GM19025 (cell line): ENCODE measurements around the gene MOSMO.
"Not testable (repeated sequence)": the region's sequence is repeated elsewhere in the genome, so short reads cannot be mapped to it uniquely, and the experiment has no call there.

ENCODE experiments used
- ATAC-seq: cut with Tn5 transposase; IDR thresholded peaks from one replicate; pipeline ENCODE4 v1.9.1; 2021; ENCODE audit warnings: mild to moderate bottlenecking, low read depth, moderate library complexity; ENCODE audit not compliant: unreplicated experiment

MOSMO gene

GRCh38 chr16:22001591-22001990, 6.3 kb upstream of the MOSMO start:
- no peak for ATAC-seq

DNA sequence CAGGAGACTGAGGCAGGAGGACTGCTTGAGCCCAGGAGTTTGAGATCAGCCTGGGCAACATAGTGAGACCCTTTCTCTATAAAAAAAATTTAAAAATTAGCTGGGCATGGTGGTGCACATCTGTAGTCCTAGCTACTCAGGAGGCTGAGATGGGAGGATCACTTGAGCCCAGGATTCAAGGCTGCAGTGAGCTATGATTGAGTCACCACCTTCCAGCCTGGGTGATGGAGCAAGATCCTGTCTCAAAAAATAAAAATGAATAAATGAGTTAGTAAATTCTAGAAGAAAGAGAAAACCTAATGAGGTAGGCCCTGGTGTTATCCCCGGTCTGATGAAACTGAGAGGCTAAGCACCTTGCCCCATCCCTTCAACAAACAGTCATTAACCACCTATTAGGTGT, 5.9 kb upstream of the MOSMO start:
- not testable (repeated sequence) for ATAC-seq

DNA sequence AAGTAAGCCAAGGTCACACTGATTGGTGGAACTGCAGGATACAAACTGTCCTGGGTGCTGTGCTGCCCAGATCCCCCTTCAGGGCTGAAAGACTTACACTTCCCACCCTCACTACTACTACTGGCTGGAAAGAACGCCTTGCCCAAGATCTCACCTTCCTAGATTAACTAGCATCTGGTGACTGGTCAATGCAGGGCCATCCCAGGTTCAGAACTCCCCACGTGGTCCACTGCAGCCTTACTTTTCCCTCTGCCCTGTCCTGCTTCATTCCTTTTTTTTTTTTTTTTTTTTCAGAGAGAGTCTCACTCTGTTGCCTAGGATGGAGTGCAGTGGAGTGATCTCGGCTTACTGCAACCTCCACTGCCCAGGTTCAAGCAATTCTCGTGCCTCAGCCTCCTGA, 4.7 kb upstream of the MOSMO start:
- no peak for ATAC-seq

GRCh38 chr16:22004341-22004740, 3.6 kb upstream of the MOSMO start:
- ATAC-seq = no peak

GRCh38 chr16:22005746-22006145, 2.2 kb upstream of the MOSMO start:
- no peak for ATAC-seq

- ATAC-seq = no peak
These were observed 1.3 kb upstream of the MOSMO start for GRCh38 chr16:22006636-22007035.

DNA sequence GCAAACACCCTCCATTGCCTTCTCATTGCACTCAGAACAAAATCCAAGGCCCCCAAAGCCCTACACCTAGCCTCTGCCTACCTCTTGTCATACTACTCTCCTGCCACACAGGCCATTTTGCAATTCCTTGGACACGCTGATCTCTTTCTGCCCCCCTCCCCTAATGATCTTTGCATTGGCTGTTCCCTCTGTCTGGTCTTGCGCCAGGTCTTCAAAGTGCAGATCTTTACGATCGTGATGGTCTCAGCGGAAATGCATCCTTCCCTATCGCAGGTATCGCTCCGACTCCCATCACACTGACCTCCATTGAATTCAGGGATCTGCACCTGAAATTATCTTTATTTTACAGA, 777 bp upstream of the MOSMO start:
- ATAC-seq = no peak

DNA sequence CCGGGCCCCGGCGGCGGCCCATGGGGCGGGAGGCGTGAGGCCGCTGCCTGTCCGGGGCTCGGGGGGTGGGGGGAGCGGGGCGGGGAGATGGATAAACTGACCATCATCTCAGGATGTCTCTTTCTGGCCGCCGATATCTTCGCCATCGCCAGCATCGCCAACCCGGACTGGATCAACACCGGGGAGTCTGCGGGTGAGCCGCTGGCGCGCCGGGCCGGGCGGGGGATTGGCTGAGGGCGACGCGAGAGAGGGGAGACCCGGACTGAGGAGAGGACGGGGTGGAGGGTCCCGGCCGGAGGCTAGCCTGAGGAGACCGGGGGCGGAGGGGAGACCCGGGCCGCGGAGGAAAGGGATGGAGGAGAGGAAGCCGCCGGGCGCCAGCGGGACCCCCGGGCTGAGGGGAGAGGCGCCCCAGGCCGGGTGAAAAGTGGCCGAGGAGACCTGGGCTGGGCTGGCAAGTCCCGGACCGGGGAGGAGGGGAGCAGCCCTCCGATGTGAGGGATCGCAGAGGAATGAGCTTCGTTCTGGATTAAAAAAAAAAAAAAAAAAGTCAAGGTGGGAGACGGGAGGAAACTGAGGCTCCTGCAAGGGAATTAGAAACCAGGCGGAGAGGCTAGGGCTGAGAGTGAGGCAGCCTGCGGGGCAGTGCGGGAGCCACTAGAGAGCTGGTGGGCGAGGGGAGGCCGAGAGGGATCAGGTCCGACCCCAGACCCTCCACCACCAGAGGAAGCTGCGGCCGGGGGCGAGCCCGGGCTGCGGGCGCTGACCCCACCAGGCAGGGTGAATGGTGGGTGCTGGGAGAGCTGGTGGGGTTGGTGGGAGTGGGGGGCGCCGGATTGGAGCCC, 526 bp downstream of the MOSMO start:
- no peak for ATAC-seq

- ATAC-seq = no peak
These were observed 3.0 kb downstream of the MOSMO start for GRCh38 chr16:22010902-22011301.

GRCh38 chr16:22012241-22012640, 4.3 kb downstream of the MOSMO start:
- ATAC-seq = no peak

DNA sequence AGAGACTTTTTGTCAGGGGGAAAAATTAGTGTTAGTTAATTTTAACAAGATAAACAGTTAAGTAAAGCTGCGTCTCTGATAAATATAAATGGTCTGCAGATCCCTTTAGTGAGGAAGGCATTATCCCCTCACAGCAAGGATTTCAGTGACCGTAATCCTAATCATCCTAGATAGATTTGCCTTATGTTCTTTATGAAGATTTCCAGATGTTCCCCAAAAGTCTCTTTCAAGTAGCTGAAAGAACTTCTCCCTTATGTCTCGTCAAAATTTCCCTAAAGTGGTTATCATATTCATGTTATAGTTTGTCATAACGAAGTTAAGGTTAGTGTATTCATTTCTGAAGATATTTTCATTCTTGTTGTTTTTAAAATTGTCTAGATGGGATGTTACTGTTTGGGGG, 5.6 kb downstream of the MOSMO start:
- ATAC-seq = no peak

DNA sequence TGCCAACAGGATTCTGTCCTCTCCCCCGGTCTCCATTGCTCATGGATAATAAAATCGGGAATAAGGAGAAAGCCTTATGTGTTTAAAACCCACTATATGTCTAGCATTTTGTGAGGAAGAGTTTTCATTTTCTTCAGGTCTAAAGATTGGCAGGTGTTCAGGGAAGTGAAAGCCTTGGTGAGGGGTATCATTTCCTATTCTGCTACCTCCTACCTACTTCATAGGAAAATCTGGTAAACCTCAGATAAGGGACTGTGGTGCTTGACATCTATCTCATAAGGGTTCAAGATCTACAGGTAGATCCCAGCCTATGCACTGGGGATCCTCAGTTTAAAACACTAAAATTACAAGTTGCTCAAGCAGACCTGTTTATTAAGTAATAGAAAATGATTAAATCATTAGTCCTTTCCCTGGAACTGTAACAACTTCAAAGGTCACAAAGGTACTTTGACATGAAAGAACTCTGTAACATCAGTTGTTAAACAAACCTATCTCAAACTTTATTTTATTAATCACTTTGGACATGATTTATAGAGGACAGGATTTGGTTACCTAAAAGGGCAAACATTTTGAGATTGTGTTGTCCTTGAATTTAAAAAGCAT, 6.5 kb downstream of the MOSMO start:
- ATAC-seq = no peak

DNA sequence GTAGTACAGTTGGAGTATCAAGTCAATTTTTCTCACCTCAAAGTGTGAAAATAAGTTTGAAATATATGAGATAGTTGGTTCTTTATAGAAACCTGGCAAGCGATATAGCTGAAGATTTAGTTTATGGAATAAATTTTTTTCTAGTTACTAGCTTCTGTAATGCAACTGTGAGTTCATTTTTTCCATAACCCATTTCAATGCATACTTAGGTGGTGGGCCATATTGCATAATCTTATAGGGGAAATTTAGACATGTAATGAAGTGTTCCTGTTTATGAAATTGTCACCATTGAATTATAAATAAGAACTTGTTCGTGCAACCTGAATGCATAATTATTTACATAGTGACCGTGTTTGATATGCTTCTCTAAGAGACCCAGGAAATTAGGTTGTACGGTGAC, 9.0 kb downstream of the MOSMO start:
- no peak for ATAC-seq

GRCh38 chr16:22018559-22018958, 10.6 kb downstream of the MOSMO start:
- no peak for ATAC-seq

DNA sequence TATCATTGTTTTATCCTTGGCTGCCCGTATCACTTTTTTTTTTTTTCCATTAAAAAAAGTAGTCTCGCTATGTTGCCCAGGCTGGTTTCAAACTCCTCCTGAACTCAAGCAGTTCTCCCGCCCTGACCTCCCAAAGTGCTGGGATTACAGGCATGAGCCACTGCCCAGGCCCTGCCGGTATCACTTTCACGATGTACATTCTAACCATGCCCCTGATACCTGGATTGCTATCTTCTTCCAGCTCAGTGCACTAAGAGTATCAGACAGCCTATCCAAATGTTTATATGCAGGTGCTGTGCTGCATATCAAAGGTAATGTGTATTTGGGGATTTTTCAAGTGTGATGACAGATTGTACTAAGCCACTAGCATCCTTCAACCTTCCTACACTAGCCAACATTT, 14.2 kb downstream of the MOSMO start:
- ATAC-seq = no peak

- no peak for ATAC-seq
These were observed 15.6 kb downstream of the MOSMO start for GRCh38 chr16:22023505-22023904.

- ATAC-seq = not testable (repeated sequence)
These were observed 16.9 kb downstream of the MOSMO start for GRCh38 chr16:22024785-22025184.

- no peak for ATAC-seq
These were observed 19.7 kb downstream of the MOSMO start for GRCh38 chr16:22027633-22028032.

DNA sequence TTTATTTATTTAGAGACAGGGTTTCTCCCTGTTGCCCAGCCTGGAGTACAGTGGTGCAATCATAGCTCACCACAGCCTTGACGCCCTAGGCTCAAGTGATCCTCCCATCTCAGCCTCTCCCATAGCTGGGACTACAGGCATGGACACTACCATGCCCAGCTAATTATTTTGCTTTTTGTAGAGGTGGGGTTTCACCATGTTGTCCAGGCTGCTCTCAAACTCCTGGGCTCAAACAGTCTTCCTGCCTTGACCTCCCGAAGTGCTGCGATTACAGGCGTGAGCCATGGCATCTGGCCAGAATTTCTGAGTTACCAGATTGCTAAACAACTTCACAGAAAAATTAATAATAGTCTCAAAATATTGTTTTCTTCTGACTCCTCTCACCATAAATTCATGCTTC, 21.7 kb downstream of the MOSMO start:
- no peak for ATAC-seq

DNA sequence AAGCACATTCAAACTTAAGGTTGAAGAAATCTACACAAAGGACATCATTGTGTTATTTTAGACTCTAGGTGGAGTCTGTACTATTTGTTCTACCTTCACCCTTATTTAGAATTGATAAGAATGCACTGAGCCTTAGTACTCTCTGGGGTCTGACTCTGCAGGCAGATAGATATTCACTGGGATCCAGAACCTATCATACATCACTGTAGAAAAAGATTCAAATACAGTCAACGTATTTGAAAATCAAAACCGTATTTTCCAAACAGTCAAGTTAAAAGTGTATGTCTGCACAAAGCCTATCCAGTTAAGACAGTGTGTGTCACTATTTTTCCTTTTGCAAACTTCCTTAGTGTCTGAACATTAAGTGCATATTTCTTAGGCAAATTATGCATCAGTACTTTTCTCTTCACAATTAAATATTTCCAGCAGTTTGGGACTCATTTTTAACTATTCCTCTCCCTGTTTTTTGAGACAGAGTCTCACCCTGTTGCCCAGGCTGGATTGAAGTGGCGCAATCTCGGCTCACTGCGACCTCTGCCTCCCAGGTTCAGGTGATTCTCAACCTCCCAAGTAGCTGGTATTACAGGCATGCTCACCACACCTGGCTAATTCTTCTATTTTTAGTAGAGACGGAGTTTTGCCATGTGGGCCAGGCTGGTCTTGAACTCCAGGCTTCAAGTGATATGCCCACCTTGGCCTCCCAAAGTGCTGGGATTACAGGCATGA, 22.3 kb downstream of the MOSMO start:
- ATAC-seq = no peak

DNA sequence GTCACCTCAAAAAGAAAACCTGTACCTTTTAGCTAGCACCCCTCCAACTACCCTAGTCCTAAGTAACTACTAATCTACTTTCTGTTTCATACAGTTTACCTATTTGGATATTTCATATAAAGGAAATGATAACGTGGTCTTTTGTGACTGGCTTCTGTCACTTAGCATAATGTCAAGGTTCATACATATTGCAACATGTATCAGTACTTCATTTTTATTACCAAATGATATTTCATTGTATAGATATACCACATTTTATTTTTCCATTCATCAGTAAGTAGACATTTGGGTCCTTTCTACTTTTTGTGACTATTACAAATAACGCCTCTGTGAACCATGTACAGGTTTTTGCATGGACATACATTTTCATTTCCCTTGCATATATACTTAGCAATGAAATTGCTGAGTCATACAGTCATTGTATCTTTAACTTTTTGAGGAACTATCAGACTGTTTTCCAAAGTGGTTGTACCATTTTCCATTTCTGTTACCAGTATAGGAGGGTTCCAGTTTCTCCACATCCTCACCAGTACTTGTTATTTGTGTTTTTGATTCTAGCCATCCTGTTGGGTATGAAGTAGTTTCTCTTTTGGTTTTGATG, 23.7 kb downstream of the MOSMO start:
- no peak for ATAC-seq
